NB4 (cell line): Measurements from ENCODE around the gene SLMAP.

Experiments
- MYC ChIP-seq: IDR thresholded peaks from 2 replicates; pipeline ENCODE4 v1.6.1; 2011; ENCODE audit warnings: low read depth, low read length
- POLR2A ChIP-seq: IDR thresholded peaks from 2 replicates; pipeline ENCODE4 v1.6.1; 2011; ENCODE audit warnings: mild to moderate bottlenecking; ENCODE audit not compliant: insufficient read length; ENCODE audit errors: extremely low read depth
- TF ChIP-seq, protein P1 (sequence below): IDR thresholded peaks from one replicate; pipeline ENCODE4 v1.5.1; 2012; ENCODE audit warnings: low read depth, low read length
- TF ChIP-seq, protein P2 (sequence below): IDR thresholded peaks from 2 replicates; pipeline ENCODE4 v1.6.1; 2011; ENCODE audit warnings: low read depth, low read length

DNA sequence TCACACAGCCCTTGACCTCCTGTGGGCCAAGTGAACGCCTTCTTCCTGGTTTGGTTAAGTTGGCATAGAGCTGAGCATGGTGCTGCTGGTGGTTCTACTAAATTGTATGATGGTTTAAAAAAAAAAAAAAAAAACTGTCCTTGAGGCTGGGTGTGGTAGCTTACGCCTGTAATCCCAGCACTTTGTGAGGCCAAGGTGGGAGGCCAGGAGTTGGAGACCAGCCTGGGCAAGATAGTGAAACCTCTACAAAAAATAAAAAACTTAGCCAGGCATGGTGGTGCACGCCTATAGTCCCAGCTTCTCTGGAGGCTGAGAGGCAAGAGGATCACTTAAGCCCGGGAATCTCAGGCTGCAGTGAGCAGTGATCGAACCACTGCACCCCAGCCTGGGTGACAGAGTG lies 193.2 kb downstream of the SLMAP start:
- TF ChIP-seq, protein P1, sequence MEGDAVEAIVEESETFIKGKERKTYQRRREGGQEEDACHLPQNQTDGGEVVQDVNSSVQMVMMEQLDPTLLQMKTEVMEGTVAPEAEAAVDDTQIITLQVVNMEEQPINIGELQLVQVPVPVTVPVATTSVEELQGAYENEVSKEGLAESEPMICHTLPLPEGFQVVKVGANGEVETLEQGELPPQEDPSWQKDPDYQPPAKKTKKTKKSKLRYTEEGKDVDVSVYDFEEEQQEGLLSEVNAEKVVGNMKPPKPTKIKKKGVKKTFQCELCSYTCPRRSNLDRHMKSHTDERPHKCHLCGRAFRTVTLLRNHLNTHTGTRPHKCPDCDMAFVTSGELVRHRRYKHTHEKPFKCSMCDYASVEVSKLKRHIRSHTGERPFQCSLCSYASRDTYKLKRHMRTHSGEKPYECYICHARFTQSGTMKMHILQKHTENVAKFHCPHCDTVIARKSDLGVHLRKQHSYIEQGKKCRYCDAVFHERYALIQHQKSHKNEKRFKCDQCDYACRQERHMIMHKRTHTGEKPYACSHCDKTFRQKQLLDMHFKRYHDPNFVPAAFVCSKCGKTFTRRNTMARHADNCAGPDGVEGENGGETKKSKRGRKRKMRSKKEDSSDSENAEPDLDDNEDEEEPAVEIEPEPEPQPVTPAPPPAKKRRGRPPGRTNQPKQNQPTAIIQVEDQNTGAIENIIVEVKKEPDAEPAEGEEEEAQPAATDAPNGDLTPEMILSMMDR = no peak
- TF ChIP-seq, protein P2, sequence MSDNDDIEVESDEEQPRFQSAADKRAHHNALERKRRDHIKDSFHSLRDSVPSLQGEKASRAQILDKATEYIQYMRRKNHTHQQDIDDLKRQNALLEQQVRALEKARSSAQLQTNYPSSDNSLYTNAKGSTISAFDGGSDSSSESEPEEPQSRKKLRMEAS = no peak
- TF ChIP-seq POLR2A (no peak), MYC (no peak)
